SK-N-MC (cell line): ENCODE data around the gene PACS1.
A peak's percentile ranks its signal among the peaks of the same experiment; 100 is the strongest.

ENCODE experiments used
- EZH2 ChIP-seq: fragments of 200-600 bp; sonication (generic); IDR thresholded peaks from one replicate; pipeline ENCODE4 v1.6.1; 2017; ENCODE audit warnings: antibody characterized with exemption
- POLR2AphosphoS5 ChIP-seq: IDR thresholded peaks from 2 replicates; pipeline ENCODE4 v1.6.1; 2012; ENCODE audit warnings: mild to moderate bottlenecking, low read depth, low read length, borderline replicate concordance

GRCh38 chr11:66268952-66269905 lies 199.2 kb downstream of the PACS1 start:
- TF ChIP-seq POLR2AphosphoS5 (peak; percentile 17; the same call in 1 of the 2 replicates), EZH2 (no peak)
